HG03064 (cell line): Measurements from ENCODE around the gene NBPF1.
A peak's percentile ranks its signal among the peaks of the same experiment; 100 is the strongest.
"Not testable (repeated sequence)": the region's sequence is repeated elsewhere in the genome, so short reads cannot be mapped to it uniquely, and the experiment has no call there.

Experiments used
- ATAC-seq: cut with Tn5 transposase; IDR thresholded peaks from one replicate; pipeline ENCODE4 v1.9.1; 2021; ENCODE audit warnings: low read depth; ENCODE audit not compliant: unreplicated experiment

Gene NBPF1

GRCh38 chr1:16613185-16614147 is at the start of gene NBPF1:
Gene NBPF1, minus strand, starts transcription at chr1:16613564.
- ATAC-seq: peak; percentile 87

GRCh38 chr1:16658234-16658633 is 44.9 kb upstream of the NBPF1 start:
- ATAC-seq: not testable (repeated sequence)

- not testable (repeated sequence) for ATAC-seq
Measured at GRCh38 chr1:16656981-16657683, 43.8 kb upstream of the NBPF1 start.

- not testable (repeated sequence) for ATAC-seq
Measured at GRCh38 chr1:16656574-16656973, 43.2 kb upstream of the NBPF1 start.

GRCh38 chr1:16651560-16651959 is 38.2 kb upstream of the NBPF1 start:
- not testable (repeated sequence) for ATAC-seq

- not testable (repeated sequence) for ATAC-seq
Measured at GRCh38 chr1:16649960-16650359, 36.6 kb upstream of the NBPF1 start.

GRCh38 chr1:16649390-16649789 is 36.0 kb upstream of the NBPF1 start:
- not testable (repeated sequence) for ATAC-seq

GRCh38 chr1:16648756-16649155 is 35.4 kb upstream of the NBPF1 start:
- ATAC-seq: not testable (repeated sequence)

GRCh38 chr1:16648250-16648649 is 34.9 kb upstream of the NBPF1 start:
- not testable (repeated sequence) for ATAC-seq

GRCh38 chr1:16647179-16648176 is 34.1 kb upstream of the NBPF1 start:
- ATAC-seq: not testable (repeated sequence)

- ATAC-seq: not testable (repeated sequence)
Measured at GRCh38 chr1:16646716-16647115, 33.4 kb upstream of the NBPF1 start.

- not testable (repeated sequence) for ATAC-seq
Measured at GRCh38 chr1:16646061-16646664, 32.8 kb upstream of the NBPF1 start.

GRCh38 chr1:16645271-16646060 is 32.1 kb upstream of the NBPF1 start:
- ATAC-seq: peak; percentile 6

- ATAC-seq: peak; percentile 63
Measured at GRCh38 chr1:16644482-16645270, 31.3 kb upstream of the NBPF1 start.

- no peak for ATAC-seq
Measured at GRCh38 chr1:16644193-16644481, 30.8 kb upstream of the NBPF1 start.

- peak; percentile 5 for ATAC-seq
Measured at GRCh38 chr1:16643476-16644192, 30.3 kb upstream of the NBPF1 start.

- not testable (repeated sequence) for ATAC-seq
Measured at GRCh38 chr1:16643001-16643411, 29.6 kb upstream of the NBPF1 start.
